ENCODE measurements around the gene PCDHB6.

GRCh38 chr5:141192110-141192725, 42.4 kb downstream of the PCDHB6 start, which contains the start of gene PCDHB10:
- peak in 5 of 6 experiments; percentile 8 to 29 (median 13) for TF ChIP-seq CTCF (IDR thresholded peaks at IDR 0.05)
- TF ChIP-seq POLR2A (IDR thresholded peaks at IDR 0.05) = no peak
